ENCODE data around the gene MZT2B.
"Not testable (repeated sequence)": the region's sequence is repeated elsewhere in the genome, so short reads cannot be mapped to it uniquely, and the experiment has no call there.

MZT2B gene

DNA sequence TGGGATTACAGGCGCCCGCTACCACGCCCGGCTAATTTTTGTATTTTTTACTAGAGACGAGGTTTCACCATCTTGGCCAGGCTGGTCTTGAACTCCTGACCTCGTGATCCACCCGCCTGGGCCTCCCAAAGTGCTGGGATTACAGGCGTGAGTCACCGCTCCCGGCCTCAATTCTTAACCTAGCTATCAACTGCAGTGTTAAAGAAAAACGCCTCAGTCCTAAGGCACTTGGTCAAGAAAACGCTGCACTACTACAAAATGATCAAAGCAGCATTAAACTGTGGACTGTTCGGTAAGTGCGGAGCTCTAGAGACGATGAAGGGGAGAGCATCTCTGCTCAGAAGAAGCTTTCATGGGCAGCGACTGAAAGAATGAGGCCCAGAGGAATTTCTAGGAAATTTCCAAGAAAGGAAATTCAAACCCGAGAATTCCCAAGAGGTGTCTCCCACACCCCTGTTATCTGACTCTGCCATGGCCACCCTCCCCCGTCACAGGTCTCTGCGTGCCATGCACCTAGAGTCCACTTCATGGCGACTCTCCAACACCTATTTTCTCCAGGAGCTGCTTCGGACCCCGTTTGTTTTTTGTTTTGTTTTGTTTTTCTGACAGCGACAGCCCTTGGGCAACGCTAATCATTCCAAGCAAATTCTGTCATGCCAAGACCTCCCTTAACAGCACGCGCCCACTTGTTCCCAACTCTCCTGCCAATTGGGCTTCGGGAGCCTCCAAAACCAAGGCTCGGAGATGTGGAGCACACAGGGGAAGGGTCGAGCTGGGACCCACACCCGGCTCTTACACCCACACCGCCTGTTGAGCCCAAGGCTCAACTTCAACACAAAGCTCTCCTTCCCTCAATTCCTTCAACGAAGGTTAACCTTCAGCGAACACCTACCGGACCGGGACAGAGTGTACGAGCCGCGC, 1.4 kb upstream of the MZT2B start:
- DNase-seq = not testable (repeated sequence)

DNA sequence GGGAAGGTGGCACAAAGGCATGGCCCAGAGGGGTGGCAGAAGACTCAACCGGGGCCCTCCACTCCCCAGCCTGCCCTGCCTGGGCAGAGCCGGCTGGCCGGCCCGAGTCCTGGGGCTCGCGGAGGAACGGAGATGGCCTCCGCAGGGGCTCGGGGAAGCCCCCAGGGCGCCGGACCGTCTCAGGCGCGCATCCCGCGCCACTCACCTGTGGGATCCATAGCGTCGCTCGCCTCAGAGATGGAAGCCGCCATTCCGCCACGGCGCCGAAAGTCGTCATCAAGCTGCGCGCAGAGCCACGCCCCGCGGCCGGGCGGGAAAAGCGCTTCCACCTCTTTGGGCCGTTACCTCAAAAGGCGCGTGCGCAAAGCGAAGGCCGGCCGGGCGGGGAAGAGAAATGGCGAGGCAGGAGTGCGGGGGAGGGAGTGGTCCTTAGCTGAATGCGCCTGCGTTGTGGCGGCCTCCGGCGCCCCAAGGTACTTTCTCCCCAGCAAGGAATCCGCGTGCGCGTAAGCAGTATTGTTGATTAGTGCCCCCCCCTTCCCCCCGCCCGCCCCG, 660 bp upstream of the MZT2B start, which contains the start of gene SMPD4:
TSS of gene SMPD4 (minus strand) at position 278 of the 555 bp plus-strand sequence. CDS start 5,010 bp downstream, outside the sequence.
- DNase-seq = peak; percentile 79

DNA sequence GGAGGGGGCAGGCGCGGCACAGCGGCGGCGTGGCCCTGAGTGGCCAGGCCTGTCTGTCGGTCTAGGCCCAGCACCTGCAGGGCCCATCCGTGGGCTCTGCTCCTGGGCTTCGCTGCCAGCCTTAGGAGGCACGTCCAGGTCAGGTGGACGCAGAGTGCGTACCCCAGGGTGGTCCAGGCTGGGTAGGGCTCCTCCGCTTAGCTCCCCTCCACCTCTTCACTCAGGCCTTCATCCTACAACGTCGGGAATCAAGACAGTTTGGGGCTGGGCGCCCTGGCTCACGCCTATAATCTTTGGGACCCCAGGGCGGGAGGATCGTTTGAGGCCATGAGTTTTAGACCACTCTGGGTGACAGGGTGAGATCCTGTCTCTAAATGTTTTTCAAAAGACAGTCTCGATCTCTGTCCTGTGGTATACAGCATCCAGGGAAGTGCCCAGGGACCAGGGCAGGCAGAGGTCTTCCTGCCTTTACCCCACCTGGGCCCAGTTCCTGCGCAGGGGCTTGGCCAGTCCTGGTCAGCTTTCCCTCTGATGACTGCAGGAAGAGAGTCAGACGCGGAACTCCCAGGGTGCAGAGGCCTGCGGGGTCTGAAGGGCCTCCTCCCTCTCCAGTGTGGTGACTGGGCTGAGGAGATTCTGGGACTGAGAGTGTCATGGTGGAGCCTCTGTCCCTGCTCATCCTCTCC, 907 bp downstream of the MZT2B start:
- not testable (repeated sequence) for DNase-seq

DNA sequence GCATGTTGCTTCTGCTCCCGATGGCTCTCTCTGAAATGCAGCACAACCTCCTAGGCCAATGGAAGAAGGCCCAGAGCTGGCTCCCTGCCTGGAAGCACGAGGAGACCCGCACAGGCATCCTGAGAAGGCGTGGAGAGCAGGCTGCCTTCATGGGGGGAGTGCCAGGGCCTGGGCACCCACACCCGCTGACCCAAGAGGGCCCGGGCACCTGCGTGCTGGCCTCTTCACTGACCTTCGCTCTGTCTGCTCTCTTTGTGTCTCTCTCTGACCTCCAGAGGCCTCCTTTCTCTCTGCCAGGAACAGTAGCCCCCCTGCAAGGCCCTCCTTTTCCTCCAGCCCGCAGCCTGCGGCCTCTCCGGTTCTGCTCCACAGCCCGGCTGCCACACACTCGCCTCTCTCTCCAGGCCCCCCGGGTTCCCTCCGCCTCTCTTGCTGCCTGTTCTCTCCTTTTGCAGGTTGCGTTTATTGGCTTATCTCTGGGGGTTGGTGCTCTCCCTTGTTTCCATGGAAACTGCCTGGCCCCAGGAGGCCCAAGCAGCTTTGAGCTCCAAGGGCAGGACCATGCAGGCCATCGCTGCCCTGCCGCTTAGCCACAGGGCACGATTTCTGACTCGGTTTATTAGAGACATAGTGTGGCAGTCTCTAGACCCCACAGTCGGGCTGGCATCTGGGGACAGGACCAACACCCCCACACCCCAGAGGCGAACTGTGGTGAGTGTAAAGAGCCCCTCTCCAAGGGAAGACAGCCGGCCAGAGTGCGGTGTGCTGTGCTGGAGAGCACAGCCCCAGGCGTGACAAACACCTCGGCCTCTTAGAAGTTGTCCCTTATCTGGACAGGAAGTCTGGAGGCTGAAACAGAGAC, 1.7 kb downstream of the MZT2B start:
- no peak for DNase-seq

DNA sequence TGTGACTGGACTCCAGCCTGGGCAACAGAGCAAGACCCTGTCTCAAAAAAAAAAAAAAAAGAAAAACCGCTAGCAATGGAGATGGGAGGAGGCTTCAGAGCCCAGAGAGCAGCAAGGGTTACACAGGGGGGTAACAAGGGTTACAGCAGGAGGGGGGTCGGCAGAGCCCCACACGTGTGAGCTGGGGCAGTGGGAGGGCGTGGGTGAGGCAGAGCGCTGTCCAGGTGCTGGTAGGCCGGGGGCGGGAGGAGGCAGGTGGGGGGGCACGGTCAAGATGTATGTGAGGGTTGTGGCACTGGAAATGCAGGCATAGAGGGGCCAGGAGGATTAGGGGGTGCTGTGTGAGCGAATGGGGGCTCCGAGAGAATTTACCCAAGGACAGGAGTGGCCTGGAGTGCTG, 3.4 kb downstream of the MZT2B start:
- DNase-seq = no peak

DNA sequence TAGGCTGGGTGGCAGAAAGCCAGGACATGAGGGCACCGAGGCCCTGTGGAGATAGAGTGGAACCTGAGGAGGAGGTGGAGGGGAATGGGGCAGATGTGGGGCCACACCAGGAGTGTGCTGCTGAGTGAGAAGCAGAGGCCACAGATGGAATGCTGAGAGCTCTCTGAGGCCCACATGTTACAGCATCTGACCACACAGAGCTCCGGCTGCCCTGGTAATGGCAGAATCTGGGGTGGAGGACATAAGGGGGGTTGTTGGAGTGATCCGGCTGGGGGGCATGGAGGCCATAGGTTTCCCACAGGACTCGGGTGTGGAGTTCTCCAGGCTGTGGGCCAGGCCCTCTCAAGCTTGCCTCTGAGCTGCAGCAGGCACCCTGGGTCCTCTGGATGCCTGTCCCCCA, 3.8 kb downstream of the MZT2B start:
- DNase-seq = no peak

DNA sequence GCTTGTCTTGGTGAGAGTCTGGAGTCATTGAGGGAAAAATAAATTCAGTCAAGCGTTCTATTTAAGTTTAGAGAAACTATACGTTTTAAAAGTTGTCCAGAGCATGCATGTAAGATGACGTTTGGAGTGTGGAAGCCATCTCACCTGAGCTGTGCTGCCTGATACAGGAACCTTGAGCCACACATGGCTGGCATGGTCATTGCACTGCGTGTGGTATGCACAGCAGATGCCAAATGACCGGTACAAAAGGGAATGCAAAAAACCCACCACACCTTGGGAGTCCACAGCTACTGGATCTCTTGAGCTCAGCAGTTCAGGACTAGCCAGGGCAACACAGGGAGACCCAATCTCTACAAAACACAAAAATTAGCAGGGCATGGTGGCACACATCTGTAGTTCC, 4.3 kb downstream of the MZT2B start:
- no peak for DNase-seq

DNA sequence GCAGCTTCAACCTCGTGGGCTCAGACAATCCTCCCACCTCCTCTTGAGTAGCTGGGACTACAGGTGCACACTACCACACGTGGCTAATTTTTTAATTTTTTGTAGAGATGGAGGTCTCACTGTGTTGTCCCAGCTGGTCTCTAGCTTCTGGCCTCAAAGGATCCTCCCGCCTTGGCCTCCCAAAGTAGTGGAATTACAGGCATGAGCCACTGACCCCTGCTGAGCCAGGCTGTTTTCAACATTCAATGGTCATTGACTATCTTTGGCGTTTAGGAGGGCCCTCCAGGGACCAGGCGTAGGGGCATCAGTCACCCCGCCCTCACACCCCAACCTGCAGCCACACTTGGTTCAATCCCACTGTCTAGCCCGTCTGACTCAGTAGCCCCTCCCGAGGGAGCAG, 5.2 kb downstream of the MZT2B start:
- DNase-seq = no peak

DNA sequence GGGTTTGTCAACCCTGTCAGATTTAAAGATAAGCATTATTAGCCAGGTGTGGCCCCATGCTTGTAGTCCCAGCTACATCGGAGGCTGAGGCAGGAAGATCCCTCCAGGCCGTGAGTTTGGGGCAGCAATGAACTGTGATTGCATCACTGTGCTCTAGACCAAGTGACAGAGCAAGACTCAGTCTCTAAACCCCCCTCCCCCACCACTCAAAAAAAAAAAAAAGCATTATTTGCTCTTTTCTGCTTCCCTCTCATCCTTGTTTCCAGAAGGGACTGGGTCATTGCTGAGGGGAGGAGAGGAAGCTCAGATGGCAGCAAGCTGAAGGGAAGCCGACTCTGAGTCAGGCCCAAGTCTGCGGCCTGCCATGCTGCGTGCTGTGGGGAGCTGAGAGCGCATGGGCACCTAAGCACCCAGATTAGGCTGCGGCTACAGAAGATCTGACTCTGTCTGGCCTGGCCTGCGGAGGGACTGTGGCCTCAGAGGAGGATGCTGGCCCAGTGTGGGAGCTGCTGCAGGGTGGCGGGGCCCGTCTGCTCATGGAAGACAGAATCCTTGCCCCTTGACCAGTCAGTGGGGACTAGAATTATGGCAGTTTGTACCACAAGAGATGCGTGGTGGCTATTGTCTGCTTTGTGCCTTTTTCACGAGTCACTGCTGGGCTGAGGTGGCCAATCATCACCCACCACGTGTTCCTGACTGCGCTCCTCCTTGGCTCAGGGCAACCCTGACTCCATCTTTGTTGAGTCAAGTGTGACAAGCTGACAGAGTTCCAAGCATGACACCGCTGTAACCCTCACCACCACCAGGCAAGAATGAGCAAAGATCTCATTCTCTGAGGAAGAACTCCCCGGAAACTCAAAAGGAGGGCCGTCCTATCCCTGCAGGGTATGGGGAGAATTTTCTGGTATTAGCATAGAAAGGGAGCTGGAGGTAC, 6.1 kb downstream of the MZT2B start:
- DNase-seq = not testable (repeated sequence)

DNA sequence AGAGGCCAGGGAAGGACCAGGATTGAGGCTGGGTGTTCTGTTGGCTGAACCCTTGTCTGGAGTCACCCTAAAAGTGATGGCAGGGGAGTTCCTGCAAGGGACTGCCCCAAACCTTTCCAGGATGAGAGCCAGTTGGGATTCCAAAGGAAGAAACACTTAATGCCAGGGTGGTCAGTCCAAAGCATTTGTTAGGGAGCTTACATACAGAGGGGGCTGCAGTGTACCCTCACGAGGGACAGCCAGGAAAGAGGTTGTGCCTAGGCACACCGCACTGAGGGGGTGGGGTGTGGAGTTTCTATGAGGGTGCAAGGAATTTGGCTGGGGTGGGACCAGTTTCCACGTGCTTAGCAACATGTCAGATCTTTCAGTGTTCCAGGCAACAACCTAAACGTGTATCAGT, 6.9 kb downstream of the MZT2B start:
- not testable (repeated sequence) for DNase-seq

DNA sequence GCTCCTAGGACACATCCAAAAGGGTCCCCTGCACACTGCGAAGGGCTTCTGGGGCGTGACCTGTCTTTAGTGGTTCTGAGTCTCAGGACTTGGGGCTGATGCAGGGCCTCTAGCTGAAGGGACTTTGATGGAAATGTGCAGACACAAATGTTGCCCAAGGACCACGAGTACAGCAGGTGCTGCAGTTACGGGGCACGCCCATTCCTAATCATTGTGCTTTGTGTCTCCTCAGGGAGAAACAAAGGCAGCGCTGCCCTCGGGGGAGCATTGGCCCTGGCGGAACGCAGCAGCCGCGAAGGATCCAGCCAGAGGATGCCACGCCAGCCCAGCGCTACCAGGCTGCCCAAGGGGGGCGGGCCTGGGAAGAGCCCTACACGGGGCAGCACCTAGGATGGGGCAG, 8.2 kb downstream of the MZT2B start:
- no peak for DNase-seq

DNA sequence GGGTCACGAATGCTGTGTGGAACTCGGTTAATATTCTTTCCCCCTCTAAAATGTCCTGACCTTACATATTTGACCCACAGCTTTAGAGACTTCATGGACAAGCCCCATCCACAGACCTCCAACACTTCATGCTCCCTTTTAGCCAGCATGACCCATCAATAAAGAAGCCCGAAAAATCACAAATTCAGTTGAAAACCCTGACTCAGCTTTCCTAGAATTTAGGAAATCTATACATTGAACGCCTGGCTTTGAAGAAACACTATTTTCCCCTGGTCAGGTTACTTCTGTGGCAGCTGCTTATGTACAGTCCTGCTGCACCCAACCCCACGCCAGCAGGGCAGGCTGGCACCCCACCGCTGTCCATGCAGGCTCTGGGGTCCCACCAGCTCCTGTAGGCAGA, 9.3 kb downstream of the MZT2B start:
- DNase-seq = not testable (repeated sequence)

DNA sequence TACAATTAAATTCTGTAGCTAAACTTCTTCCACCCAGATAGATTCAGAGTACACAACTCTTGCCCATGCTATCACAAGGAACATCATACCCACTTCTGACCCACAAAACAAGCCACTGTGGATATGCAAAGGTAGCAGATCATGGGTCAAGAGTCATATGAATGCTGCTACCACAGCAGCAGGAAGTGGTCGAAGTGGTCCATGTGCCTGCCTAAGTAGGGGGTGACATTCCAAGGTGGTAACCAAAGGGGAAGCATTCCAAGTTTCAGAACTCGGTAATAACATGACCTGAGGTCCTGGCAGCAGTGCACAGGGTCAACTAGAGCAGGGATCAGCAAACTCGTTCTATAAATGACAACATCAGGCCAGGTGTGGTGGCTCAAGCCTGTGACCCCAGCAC, 10.4 kb downstream of the MZT2B start:
- DNase-seq = not testable (repeated sequence)

DNA sequence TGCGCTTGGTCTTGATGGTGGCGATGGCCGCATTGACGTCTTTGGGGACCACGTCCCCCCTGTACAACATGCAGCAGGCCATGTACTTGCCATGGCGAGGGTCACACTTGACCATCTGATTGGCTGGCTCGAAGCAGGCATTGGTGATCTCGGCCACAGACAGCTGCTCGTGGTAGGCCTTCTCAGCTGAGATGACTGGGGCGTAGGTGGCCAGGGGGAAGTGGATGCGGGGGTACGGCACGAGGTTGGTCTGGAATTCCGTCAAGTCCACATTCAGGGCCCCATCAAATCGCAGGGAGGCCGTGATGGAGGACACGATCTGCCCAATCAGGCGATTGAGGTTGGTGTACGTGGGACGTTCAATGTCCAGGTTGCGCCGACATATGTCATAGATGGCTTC, 11.8 kb downstream of the MZT2B start:
- DNase-seq = not testable (repeated sequence)

DNA sequence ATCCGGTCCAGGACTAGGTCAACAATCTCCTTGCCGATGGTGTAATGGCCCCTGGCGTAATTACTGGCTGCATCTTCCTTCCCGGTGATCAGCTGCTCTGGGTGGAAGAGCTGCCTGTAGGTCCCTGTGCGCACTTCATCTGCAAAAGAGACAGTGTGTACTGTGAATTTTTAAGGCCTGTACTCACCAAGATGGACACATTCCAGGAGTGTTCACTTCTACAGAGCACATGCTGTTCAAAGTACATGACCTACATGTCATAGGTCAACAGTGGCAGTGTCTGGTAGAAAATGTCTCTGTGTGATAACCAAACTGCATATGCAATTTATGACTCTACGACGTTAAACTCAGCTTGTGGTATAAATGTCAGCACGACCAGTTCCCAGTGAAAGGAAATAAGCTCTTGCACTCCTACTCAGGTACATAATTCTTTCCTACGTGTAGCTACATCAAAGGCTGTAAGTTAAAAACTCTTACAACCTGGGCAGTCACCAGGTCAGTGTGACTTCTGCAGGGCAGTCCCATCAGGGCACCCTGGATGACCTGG, 13.1 kb downstream of the MZT2B start:
- not testable (repeated sequence) for DNase-seq

DNA sequence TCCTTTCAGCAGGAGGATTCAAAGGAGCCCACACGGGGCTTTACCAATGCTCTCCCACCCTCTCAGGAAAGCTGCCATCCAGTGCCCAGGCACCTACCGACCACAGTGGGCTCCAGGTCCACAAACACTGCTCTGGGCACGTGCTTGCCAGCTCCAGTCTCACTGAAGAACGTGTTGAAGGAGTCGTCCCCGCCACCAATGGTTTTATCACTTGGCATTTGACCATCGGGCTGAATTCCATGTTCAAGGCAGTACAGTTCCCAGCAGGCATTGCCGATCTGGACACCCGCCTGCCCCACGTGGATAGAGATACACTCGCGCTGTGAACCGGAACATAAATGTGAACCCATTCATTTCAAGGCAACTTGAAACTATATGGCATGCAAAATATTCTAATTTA, 14.0 kb downstream of the MZT2B start:
- not testable (repeated sequence) for DNase-seq

DNA sequence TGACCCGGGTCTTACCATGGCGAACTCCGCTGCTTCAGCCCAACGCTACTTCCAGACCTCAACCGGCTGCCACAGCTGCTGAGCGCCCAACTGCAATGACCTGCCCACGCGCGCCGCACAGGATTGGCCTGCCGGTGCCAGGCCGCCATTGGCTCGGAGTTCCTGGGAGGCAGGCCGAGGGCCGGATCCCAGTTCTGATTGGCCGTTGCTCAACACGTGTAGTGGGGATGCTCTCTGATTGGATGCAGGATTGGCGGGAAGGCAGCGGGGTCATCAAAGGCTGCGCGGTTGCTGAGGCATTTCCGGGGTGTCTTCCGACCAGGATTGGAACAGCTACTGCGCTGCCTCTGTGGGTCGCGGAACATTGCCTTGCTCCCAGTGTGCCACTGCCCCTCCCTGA, 16.3 kb downstream of the MZT2B start, which contains the start of gene TUBA3E:
TSS of gene TUBA3E (minus strand) at position 97 of the 400 bp plus-strand sequence. CDS start at position 18, 79 bp downstream.
- DNase-seq = no peak

DNA sequence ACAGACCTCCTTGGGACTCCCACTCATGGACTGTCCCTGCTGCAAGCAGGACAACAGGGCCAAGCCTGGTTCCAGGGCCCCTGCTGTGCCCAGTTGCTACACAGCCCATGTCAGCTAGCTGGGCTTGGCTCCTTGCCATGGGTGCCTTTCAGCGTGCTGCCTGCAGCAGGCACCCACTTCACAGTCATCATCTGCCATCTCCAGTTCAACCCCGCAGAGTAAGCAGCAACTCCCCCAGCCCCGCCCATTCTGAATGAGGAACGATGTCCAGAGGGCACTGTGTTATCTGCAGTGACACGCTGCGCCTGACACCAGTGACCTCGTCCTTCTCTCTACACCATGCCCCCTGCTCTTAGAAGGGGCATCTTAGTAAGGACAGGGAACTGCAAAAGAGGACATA, 20.5 kb downstream of the MZT2B start:
- not testable (repeated sequence) for DNase-seq

DNA sequence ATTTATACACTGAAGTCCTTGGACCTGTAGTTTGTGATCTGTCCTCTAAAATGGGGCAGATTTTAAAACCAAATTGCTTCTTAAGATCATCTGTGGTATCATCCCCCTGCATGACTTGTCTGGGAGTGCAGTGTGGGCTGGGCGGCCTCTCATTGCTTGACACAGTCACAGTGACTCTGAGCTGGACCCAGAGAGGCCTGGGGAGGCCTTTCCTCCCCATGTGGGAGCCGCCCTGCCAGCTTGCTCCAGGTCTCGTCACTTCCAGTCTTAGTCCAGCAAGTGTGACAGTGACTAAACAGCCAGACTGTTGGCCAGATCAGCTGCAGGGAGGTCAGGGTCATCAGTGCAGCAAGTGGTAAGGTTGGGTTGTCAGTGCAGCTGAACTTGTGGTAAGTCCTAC, 21.1 kb downstream of the MZT2B start:
- not testable (repeated sequence) for DNase-seq

DNA sequence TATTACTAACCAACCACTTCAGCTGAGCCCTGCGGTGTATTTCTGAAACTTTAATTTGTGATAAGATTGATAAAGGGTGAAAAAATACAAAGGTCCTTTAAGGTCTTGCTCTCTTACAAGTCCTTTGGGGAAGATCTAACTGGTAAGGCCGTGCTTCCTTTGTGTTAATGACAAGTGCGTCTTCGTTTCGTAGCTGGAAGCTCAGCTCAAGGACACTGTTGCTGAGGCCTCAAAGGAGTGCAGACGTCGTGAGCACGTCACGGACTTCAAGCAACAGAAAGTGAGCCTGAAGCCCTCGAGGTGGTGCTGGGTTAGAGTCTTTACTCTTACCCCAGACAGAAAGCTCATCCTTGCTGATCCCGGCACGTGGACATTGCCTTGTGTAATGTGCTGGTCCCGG, 25.0 kb downstream of the MZT2B start:
- not testable (repeated sequence) for DNase-seq

DNA sequence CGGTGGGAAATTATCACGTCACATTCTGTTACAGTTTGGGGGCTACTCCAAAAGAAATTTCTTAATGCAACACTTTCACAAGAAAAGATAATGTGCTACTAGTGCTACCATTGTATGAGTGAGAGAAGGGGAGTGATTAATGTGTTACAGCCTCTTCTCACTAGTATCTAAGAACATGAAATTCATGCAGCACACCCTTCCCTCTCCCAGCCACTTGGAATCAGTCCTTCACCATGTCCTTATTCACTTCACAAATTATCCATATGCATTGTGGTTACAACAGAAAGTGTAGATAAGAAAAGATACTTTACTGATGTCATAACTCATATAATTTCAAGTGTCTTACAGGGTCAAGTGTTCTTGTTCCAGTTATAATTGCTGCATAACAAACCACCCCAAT, 37.1 kb downstream of the MZT2B start:
- not testable (repeated sequence) for DNase-seq

Data from DMS 273 treated with DMSO at 0.1 percent for 48 hours (cell line).